Measurements from ENCODE around the gene FLNC.

Gene FLNC

GRCh38 chr7:128849804-128850490 lies 19.7 kb downstream of the FLNC start:
- Histone ChIP-seq H3K4me2 (ENCODE audit: low read length) (no peak overlapping the region), H3K9me2 (replicated peaks; ENCODE audit: control insufficient read depth, low read length) (no peaks in the 10 kb centered on the region), H3K9me3 (ENCODE audit: control insufficient read depth, insufficient read depth, low read length) (no peaks in the 10 kb centered on the region), H3K4me1 (ENCODE audit: control insufficient read depth, low read length) (no peaks in the 10 kb centered on the region), H3K27ac (ENCODE audit: low read depth, low read length) (no peak overlapping the region), H3K27me3 (ENCODE audit: control insufficient read depth, low read length) (no peaks in the 10 kb centered on the region), H3F3A (ENCODE audit: control insufficient read depth, insufficient read depth) (no peaks in the 10 kb centered on the region), H4K20me1 (ENCODE audit: control insufficient read depth, insufficient read depth, low read depth, low read length) (no peaks in the 10 kb centered on the region), H3K79me2 (ENCODE audit: control insufficient read depth, low read length) (no peaks in the 10 kb centered on the region), H3K4me3 (ENCODE audit: low read length) (no peak overlapping the region), H3K36me3 (ENCODE audit: control insufficient read depth, low read length) (no peaks in the 10 kb centered on the region)
- TF ChIP-seq, protein P1, sequence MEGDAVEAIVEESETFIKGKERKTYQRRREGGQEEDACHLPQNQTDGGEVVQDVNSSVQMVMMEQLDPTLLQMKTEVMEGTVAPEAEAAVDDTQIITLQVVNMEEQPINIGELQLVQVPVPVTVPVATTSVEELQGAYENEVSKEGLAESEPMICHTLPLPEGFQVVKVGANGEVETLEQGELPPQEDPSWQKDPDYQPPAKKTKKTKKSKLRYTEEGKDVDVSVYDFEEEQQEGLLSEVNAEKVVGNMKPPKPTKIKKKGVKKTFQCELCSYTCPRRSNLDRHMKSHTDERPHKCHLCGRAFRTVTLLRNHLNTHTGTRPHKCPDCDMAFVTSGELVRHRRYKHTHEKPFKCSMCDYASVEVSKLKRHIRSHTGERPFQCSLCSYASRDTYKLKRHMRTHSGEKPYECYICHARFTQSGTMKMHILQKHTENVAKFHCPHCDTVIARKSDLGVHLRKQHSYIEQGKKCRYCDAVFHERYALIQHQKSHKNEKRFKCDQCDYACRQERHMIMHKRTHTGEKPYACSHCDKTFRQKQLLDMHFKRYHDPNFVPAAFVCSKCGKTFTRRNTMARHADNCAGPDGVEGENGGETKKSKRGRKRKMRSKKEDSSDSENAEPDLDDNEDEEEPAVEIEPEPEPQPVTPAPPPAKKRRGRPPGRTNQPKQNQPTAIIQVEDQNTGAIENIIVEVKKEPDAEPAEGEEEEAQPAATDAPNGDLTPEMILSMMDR (IDR thresholded peaks at IDR 0.05; ENCODE audit: low read depth, low read length, poor library complexity, severe bottlenecking) = no peak
- TF ChIP-seq EZH2phosphoT487 (IDR thresholded peaks at IDR 0.05; ENCODE audit: borderline replicate concordance, low read length) = no peak

DNA sequence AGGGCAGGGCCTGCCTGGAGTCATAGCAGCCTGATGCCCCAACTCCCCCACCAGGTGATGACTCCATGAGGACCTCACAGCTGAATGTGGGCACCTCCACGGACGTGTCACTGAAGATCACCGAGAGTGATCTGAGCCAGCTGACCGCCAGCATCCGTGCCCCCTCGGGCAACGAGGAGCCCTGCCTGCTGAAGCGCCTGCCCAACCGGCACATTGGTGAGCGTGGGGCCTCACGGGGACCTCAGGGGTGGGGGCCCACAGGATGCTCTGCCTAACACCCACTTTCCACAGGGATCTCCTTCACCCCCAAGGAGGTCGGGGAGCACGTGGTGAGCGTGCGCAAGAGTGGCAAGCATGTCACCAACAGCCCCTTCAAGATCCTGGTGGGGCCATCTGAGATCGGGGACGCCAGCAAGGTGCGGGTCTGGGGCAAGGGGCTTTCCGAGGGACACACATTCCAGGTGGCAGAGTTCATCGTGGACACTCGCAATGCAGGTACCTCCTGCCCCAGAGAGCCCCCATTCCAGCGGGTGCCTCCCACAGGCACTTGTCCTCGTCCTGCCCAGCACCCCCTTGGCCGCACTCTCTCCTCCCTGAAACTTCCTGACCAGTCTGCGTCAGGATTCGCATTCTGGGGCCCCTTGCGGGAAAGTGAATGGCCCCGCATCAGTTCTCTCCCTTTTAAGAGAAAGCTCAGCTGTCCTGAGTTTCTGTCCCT lies 22.5 kb downstream of the FLNC start:
- H4K20me1 ChIP-seq (ENCODE audit: control insufficient read depth, insufficient read depth, low read depth, low read length) = no peaks in the 10 kb centered on the region
- TF ChIP-seq, protein P1 (IDR thresholded peaks at IDR 0.05; ENCODE audit: low read depth, low read length, poor library complexity, severe bottlenecking) = no peak
- TF ChIP-seq EZH2phosphoT487 (IDR thresholded peaks at IDR 0.05; ENCODE audit: borderline replicate concordance, low read length) = no peak
- H3K9me2 ChIP-seq (replicated peaks; ENCODE audit: control insufficient read depth, low read length) = no peaks in the 10 kb centered on the region
- H3K79me2 ChIP-seq (ENCODE audit: control insufficient read depth, low read length) = no peaks in the 10 kb centered on the region
- H3K4me1 ChIP-seq (ENCODE audit: control insufficient read depth, low read length) = no peaks in the 10 kb centered on the region
- no peak overlapping the region for H3K27ac ChIP-seq (ENCODE audit: low read depth, low read length)
- H3K4me3 ChIP-seq (ENCODE audit: low read length) = no peak overlapping the region
- H3K4me2 ChIP-seq (ENCODE audit: low read length) = no peak overlapping the region
- no peaks in the 10 kb centered on the region for H3K36me3 ChIP-seq (ENCODE audit: control insufficient read depth, low read length)
- H3K9me3 ChIP-seq (ENCODE audit: control insufficient read depth, insufficient read depth, low read length) = no peaks in the 10 kb centered on the region
- H3K27me3 ChIP-seq (ENCODE audit: control insufficient read depth, low read length) = no peaks in the 10 kb centered on the region
- H3F3A ChIP-seq (ENCODE audit: control insufficient read depth, insufficient read depth) = no peaks in the 10 kb centered on the region

DNA sequence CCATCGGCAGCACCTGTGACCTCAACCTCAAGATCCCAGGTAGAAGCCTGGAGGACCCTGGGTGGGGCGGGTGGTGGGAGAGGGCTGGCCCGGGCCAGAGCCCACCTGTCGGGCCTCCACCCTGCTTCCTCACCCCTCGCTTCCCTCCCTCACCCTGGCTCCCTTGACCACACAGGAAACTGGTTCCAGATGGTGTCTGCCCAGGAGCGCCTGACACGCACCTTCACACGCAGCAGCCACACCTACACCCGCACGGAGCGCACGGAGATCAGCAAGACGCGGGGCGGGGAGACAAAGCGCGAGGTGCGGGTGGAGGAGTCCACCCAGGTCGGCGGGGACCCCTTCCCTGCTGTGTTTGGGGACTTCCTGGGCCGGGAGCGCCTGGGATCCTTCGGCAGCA lies 23.6 kb downstream of the FLNC start:
- Histone ChIP-seq H3K27ac (ENCODE audit: low read depth, low read length) (no peak overlapping the region), H3K9me3 (ENCODE audit: control insufficient read depth, insufficient read depth, low read length) (no peaks in the 10 kb centered on the region), H3K27me3 (ENCODE audit: control insufficient read depth, low read length) (no peaks in the 10 kb centered on the region), H3K36me3 (ENCODE audit: control insufficient read depth, low read length) (no peaks in the 10 kb centered on the region), H3K4me2 (ENCODE audit: low read length) (no peak overlapping the region), H3K79me2 (ENCODE audit: control insufficient read depth, low read length) (no peaks in the 10 kb centered on the region), H3K4me3 (ENCODE audit: low read length) (no peak overlapping the region), H3F3A (ENCODE audit: control insufficient read depth, insufficient read depth) (no peaks in the 10 kb centered on the region), H3K9me2 (replicated peaks; ENCODE audit: control insufficient read depth, low read length) (no peaks in the 10 kb centered on the region), H4K20me1 (ENCODE audit: control insufficient read depth, insufficient read depth, low read depth, low read length) (no peaks in the 10 kb centered on the region), H3K4me1 (ENCODE audit: control insufficient read depth, low read length) (no peaks in the 10 kb centered on the region)
- TF ChIP-seq, protein P1 (IDR thresholded peaks at IDR 0.05; ENCODE audit: low read depth, low read length, poor library complexity, severe bottlenecking) = no peak
- no peak for TF ChIP-seq EZH2phosphoT487 (IDR thresholded peaks at IDR 0.05; ENCODE audit: borderline replicate concordance, low read length)

Measured in DOHH2 (cell line).